Measurements from ENCODE around the gene PEX3.
"Not testable (repeated sequence)": the region's sequence is repeated elsewhere in the genome, so short reads cannot be mapped to it uniquely, and the experiment has no call there.

PEX3 gene

GRCh38 chr6:143450453-143451371, at the start of gene PEX3, which contains the start of gene ADAT2:
Gene PEX3, plus strand, starts transcription at chr6:143450805. Its CDS starts 238 bp downstream, at chr6:143451043.
Gene ADAT2, minus strand, starts transcription at chr6:143450695. Its CDS starts 37 bp downstream, at chr6:143450658.
- DNase-seq = peak; percentile 89 to 96

GRCh38 chr6:143401068-143401446, 49.5 kb upstream of the PEX3 start:
- no peak for DNase-seq

GRCh38 chr6:143401636-143402370, 48.8 kb upstream of the PEX3 start:
- DNase-seq = no peak

GRCh38 chr6:143402721-143403336, 47.8 kb upstream of the PEX3 start:
- no peak for DNase-seq

GRCh38 chr6:143405373-143406154, 45.0 kb upstream of the PEX3 start:
- DNase-seq = no peak

- no peak for DNase-seq
Observed at GRCh38 chr6:143406673-143407072, 43.9 kb upstream of the PEX3 start.

GRCh38 chr6:143408151-143408786, 42.3 kb upstream of the PEX3 start:
- no peak for DNase-seq

- DNase-seq = no peak
Observed at GRCh38 chr6:143408787-143409162, 41.8 kb upstream of the PEX3 start.

- no peak for DNase-seq
Observed at GRCh38 chr6:143410859-143411270, 39.7 kb upstream of the PEX3 start.

- no peak for DNase-seq
Observed at GRCh38 chr6:143414769-143415168, 35.8 kb upstream of the PEX3 start.

- no peak for DNase-seq
Observed at GRCh38 chr6:143419526-143419925, 31.1 kb upstream of the PEX3 start.

GRCh38 chr6:143426026-143426425, 24.6 kb upstream of the PEX3 start:
- DNase-seq = no peak

- DNase-seq = peak; percentile 43 to 69
Observed at GRCh38 chr6:143427109-143427817, 23.3 kb upstream of the PEX3 start.

- DNase-seq = no peak
Observed at GRCh38 chr6:143429970-143430369, 20.6 kb upstream of the PEX3 start.

- DNase-seq = no peak
Observed at GRCh38 chr6:143431226-143431625, 19.4 kb upstream of the PEX3 start.

- no peak for DNase-seq
Observed at GRCh38 chr6:143432588-143432987, 18.0 kb upstream of the PEX3 start.

- DNase-seq = no peak
Observed at GRCh38 chr6:143441010-143441409, 9.6 kb upstream of the PEX3 start.

GRCh38 chr6:143441680-143442545, 8.7 kb upstream of the PEX3 start:
- DNase-seq = no peak

- DNase-seq = no peak
Observed at GRCh38 chr6:143443096-143443495, 7.5 kb upstream of the PEX3 start.

- DNase-seq = not testable (repeated sequence)
Observed at GRCh38 chr6:143447865-143448264, 2.7 kb upstream of the PEX3 start.
